ENCODE data around the gene SHC2. TPM values are rescaled to one million over a fixed set of nuclear protein-coding genes. Genes with fewer than 3 reads are reported as not detected.
"Not testable (repeated sequence)": the region's sequence is repeated elsewhere in the genome, so short reads cannot be mapped to it uniquely, and the experiment has no call there.

SHC2 gene
- total and polyA plus RNA-seq, 2 experiments from 2014 or later, result 2.2 to 4.6 TPM

DNA sequence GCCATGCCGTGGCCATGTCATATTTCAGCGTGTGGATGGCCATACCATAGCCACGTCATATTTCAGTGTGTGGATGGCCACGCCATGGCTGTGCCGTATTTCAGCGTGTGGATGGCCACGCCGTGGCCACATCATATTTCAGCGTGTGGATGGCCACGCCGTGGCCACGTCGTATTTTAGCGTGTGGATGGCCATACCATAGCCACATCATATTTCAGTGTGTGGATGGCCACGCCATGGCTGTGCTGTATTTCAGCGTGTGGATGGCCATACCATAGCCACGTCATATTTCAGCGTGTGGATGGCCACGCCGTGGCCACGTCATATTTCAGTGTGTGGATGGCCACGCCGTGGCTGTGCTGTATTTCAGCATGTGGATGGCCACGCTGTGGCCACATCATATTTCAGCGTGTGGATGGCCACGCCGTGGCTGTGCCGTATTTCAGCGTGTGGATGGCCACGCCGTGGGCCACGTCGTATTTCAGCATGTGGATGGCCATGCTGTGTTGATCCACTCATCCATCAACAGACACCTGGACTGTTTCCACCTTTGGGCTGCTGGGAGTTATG, 9.8 kb downstream of the SHC2 start:
- not testable (repeated sequence) for H3K27ac ChIP-seq (ENCODE audit: low read depth); H3F3A ChIP-seq (replicated peaks; ENCODE audit: low read depth); H4K20me1 ChIP-seq (replicated peaks; ENCODE audit: insufficient read depth); H3K27me3 ChIP-seq (ENCODE audit: insufficient read depth); H3K4me2 ChIP-seq; H3K36me3 Mint-ChIP-seq (ENCODE audit: low read depth); H3K79me2 ChIP-seq (replicated peaks; ENCODE audit: insufficient read depth); H3K4me1 ChIP-seq (ENCODE audit: insufficient read depth); H2AFZ ChIP-seq; H3K9me2 ChIP-seq (ENCODE audit: insufficient read depth); H3K27me3 Mint-ChIP-seq (ENCODE audit: insufficient read depth, low read depth, poor library complexity); H3K4me1 Mint-ChIP-seq; H3K36me3 ChIP-seq (ENCODE audit: insufficient read depth); H3K4me3 ChIP-seq; H3K4me3 Mint-ChIP-seq; DNase-seq (ENCODE audit: low spot score); H3K27ac Mint-ChIP-seq; ATAC-seq
- H3K9me3 Mint-ChIP-seq, result peaks cover 42% of the 10 kb centered on the region

DNA sequence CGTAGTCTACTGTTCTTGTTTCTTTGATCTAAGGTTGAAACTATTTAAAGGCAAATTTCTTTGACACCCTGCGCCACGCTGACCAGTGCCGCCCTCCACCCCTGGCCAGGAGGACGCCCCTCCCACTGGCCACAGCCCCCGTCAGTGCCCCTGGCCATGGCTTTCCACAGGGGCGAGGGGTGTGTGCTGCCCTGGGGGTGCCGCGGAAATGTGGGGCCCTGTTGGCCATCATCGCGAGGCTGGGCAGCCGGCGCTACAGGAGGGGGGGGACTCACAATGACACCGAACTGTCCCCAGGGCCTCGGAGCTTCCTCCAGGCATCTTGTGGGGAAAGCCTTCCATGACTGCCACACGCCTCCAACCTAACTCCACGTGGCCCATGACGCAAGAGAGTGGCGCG, 10.9 kb downstream of the SHC2 start:
- no peak overlapping the region for H2AFZ ChIP-seq
- no peaks in the 10 kb centered on the region for H3K4me1 ChIP-seq (ENCODE audit: insufficient read depth)
- H3K27ac Mint-ChIP-seq, result no peak overlapping the region
- no peak overlapping the region for H3K27ac ChIP-seq (ENCODE audit: low read depth)
- TF ChIP-seq ZNF114 (CRISPR knock-in tag; IDR thresholded peaks at IDR 0.05), result no peak
- TF ChIP-seq, protein P1, sequence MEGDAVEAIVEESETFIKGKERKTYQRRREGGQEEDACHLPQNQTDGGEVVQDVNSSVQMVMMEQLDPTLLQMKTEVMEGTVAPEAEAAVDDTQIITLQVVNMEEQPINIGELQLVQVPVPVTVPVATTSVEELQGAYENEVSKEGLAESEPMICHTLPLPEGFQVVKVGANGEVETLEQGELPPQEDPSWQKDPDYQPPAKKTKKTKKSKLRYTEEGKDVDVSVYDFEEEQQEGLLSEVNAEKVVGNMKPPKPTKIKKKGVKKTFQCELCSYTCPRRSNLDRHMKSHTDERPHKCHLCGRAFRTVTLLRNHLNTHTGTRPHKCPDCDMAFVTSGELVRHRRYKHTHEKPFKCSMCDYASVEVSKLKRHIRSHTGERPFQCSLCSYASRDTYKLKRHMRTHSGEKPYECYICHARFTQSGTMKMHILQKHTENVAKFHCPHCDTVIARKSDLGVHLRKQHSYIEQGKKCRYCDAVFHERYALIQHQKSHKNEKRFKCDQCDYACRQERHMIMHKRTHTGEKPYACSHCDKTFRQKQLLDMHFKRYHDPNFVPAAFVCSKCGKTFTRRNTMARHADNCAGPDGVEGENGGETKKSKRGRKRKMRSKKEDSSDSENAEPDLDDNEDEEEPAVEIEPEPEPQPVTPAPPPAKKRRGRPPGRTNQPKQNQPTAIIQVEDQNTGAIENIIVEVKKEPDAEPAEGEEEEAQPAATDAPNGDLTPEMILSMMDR (conservative IDR thresholded peaks at IDR 0.05; ENCODE audit: low read depth in 2 of 2), result no peak
- no peak for TF ChIP-seq NANOG (IDR thresholded peaks at IDR 0.05; ENCODE audit: borderline replicate concordance)
- TF ChIP-seq POLR2AphosphoS5 (IDR thresholded peaks at IDR 0.05; ENCODE audit: low read depth), result no peak
- no peaks in the 10 kb centered on the region for H3K9me2 ChIP-seq (ENCODE audit: insufficient read depth)
- H3K4me3 ChIP-seq, result no peak overlapping the region
- no peaks in the 10 kb centered on the region for H3K36me3 ChIP-seq (ENCODE audit: insufficient read depth)
- peaks cover 11% of the 10 kb centered on the region for H3K27me3 Mint-ChIP-seq (ENCODE audit: insufficient read depth, low read depth, poor library complexity)
- H3K27me3 ChIP-seq (ENCODE audit: insufficient read depth), result no peaks in the 10 kb centered on the region
- peaks cover 9% of the 10 kb centered on the region for H3K36me3 Mint-ChIP-seq (ENCODE audit: low read depth)
- DNase-seq (ENCODE audit: low spot score) (no peak), ATAC-seq (no peak)
- H3K4me2 ChIP-seq, result no peak overlapping the region
- H3K79me2 ChIP-seq (replicated peaks; ENCODE audit: insufficient read depth), result no peaks in the 10 kb centered on the region
- H3F3A ChIP-seq (replicated peaks; ENCODE audit: low read depth), result 0 out of 2 replicates have a peak, but pooled peaks cover 4% of the 10 kb centered on the region
- no peaks in the 10 kb centered on the region for H3K4me1 Mint-ChIP-seq
- H4K20me1 ChIP-seq (replicated peaks; ENCODE audit: insufficient read depth), result no peaks in the 10 kb centered on the region
- peaks cover 42% of the 10 kb centered on the region for H3K9me3 Mint-ChIP-seq
- no peak overlapping the region for H3K4me3 Mint-ChIP-seq

DNA sequence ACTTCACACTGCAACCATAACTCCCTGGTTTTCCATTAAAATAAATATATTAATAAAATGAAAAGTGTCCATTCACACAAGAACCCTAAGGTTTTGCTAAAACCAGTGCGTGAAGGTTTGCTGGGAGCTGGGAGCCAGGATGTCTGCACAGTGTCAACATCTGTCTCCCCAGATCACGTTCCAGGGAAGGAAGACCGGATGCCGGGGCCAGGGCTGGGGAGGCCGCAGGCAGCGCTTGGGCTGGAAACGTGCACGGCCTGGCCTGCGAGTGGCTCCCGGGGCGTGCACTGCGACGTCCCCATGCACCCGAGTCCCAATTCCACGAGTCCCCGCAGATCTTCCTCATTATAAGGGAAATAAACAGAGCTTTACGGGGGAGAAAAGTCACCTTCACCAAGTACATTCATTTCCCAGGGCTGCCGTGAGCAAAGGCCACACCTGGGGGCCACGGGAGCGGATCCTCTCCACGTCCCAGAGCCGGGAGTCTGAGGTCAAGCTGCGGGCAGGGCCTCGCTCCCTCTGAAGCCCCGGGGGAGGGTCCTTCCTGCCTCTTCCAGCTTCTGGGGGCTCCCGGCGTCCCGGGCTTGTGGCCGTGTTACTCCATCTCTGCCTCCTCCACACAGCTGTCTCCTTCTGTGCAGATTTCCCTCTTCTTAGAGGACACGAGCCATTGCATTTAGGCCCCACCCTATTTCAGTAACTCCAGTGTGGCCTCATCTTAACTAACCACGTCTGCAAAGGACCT, 12.8 kb downstream of the SHC2 start:
- ATAC-seq, result no peak
- TF ChIP-seq STAT1 (IDR thresholded peaks at IDR 0.05; ENCODE audit: unreplicated experiment), result no peak
- TF ChIP-seq CREB1 (CRISPR knock-in tag; IDR thresholded peaks at IDR 0.05; ENCODE audit: low read depth), result no peak
- no peak for TF ChIP-seq EZH2phosphoT487 (IDR thresholded peaks at IDR 0.05; ENCODE audit: unreplicated experiment)
- no peak for TF ChIP-seq NANOG (IDR thresholded peaks at IDR 0.05; ENCODE audit: borderline replicate concordance)
- TF ChIP-seq ZNF331 (CRISPR knock-in tag; IDR thresholded peaks at IDR 0.05; ENCODE audit: low read depth), result no peak
- TF ChIP-seq ZNF114 (CRISPR knock-in tag; IDR thresholded peaks at IDR 0.05), result no peak
- TF ChIP-seq EZH2 (IDR thresholded peaks at IDR 0.05; ENCODE audit: low read depth, unreplicated experiment), result no peak
- no peak for TF ChIP-seq POLR2AphosphoS5 (IDR thresholded peaks at IDR 0.05; ENCODE audit: low read depth)
- TF ChIP-seq, protein P2, sequence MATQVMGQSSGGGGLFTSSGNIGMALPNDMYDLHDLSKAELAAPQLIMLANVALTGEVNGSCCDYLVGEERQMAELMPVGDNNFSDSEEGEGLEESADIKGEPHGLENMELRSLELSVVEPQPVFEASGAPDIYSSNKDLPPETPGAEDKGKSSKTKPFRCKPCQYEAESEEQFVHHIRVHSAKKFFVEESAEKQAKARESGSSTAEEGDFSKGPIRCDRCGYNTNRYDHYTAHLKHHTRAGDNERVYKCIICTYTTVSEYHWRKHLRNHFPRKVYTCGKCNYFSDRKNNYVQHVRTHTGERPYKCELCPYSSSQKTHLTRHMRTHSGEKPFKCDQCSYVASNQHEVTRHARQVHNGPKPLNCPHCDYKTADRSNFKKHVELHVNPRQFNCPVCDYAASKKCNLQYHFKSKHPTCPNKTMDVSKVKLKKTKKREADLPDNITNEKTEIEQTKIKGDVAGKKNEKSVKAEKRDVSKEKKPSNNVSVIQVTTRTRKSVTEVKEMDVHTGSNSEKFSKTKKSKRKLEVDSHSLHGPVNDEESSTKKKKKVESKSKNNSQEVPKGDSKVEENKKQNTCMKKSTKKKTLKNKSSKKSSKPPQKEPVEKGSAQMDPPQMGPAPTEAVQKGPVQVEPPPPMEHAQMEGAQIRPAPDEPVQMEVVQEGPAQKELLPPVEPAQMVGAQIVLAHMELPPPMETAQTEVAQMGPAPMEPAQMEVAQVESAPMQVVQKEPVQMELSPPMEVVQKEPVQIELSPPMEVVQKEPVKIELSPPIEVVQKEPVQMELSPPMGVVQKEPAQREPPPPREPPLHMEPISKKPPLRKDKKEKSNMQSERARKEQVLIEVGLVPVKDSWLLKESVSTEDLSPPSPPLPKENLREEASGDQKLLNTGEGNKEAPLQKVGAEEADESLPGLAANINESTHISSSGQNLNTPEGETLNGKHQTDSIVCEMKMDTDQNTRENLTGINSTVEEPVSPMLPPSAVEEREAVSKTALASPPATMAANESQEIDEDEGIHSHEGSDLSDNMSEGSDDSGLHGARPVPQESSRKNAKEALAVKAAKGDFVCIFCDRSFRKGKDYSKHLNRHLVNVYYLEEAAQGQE (IDR thresholded peaks at IDR 0.05; ENCODE audit: unreplicated experiment), result no peak
- TF ChIP-seq JUNB (IDR thresholded peaks at IDR 0.05; ENCODE audit: unreplicated experiment), result no peak
- TF ChIP-seq, protein P1 (conservative IDR thresholded peaks at IDR 0.05; ENCODE audit: low read depth in 2 of 2), result no peak

More for the DNA sequence above, 12.8 kb downstream of the SHC2 start:
- H3K27me3 Mint-ChIP-seq (ENCODE audit: insufficient read depth, low read depth, poor library complexity), result peaks cover 12% of the 10 kb centered on the region
- no peak for DNase-seq (ENCODE audit: low spot score)
- Histone ChIP-seq H3K4me1 (ENCODE audit: insufficient read depth) (no peaks in the 10 kb centered on the region), H3K27me3 (ENCODE audit: insufficient read depth) (no peaks in the 10 kb centered on the region), H3K4me3 (no peak overlapping the region), H2AFZ (no peak overlapping the region), H3K36me3 (ENCODE audit: insufficient read depth) (no peaks in the 10 kb centered on the region), H4K20me1 (replicated peaks; ENCODE audit: insufficient read depth) (no peaks in the 10 kb centered on the region), H3K79me2 (replicated peaks; ENCODE audit: insufficient read depth) (no peaks in the 10 kb centered on the region), H3K9me2 (ENCODE audit: insufficient read depth) (no peaks in the 10 kb centered on the region), H3F3A (replicated peaks; ENCODE audit: low read depth) (0 out of 2 replicates have a peak, but pooled peaks cover 4% of the 10 kb centered on the region), H3K27ac (ENCODE audit: low read depth) (no peak overlapping the region), H3K4me2 (no peak overlapping the region)
- no peak overlapping the region for H3K4me3 Mint-ChIP-seq
- peaks cover 33% of the 10 kb centered on the region for H3K9me3 Mint-ChIP-seq
- peaks cover 8% of the 10 kb centered on the region for H3K36me3 Mint-ChIP-seq (ENCODE audit: low read depth)
- H3K4me1 Mint-ChIP-seq, result no peaks in the 10 kb centered on the region
- H3K27ac Mint-ChIP-seq, result no peak overlapping the region

Measured in GM23338 (cell line).